CD4-positive, alpha-beta T cell treated with Interleukin-2 at 100 ng/mL for 4 hours (primary cell): ENCODE data around the gene ADGRD1.

ENCODE experiments used
- DNase-seq: peaks from one replicate; pipeline ENCODE4 v3.0.0-alpha.2; 2020; ENCODE audit warnings: low spot score

ADGRD1 gene

DNA sequence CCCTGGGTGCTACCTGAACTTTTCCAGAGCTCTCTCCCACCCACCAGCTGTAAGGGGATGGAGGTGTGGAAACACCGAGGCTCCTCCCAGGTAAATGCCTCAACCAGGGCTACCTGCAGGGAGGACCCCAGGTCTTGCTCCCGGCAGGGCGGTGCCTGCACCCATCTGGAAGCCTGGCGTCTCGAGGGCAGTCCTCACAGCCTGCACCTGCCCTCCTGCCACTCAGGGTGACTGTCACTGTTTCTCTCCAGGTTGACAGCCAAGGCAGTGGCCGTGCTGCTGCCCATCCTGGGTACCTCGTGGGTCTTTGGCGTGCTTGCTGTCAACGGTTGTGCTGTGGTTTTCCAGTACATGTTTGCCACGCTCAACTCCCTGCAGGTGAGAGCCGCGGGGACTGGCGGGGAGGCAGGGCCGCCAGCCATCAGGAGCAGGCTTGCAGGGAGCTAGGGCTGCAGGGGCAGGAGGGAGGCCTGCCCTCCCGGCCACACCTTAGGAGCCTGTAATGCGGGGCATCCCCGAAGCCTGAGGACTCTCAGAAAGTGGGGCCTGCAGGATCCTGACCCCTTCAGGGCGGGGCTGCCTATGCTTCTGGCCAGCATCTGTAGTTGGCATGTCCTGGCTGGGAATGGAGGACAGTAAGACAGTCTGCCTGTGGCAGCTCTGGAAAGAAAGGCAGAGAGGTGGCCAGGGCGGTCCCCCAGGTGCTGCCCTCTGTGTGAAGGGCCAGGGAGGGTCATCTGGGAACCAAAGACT is 182.3 kb downstream of the ADGRD1 start:
- DNase-seq: no peak

DNA sequence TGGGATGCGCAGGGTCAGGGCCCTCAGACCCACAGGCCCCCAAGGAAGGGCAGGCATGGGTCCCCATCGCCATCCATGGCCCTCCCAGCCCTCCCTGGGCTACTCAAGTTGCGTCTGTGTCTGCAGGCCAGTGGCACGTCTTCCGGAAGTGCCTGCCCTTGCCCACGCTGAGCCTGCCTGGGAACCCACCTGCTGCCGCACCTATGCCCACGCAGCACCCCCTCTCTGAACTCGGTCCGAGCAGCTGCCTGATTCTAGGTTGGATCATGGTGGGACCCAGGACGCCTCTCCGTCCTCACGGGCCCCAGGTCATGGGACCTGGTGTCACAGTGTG is 182.8 kb downstream of the ADGRD1 start:
- no peak for DNase-seq

- no peak for DNase-seq
Observed at GRCh38 chr12:131137009-131137835, 183.5 kb downstream of the ADGRD1 start.

- DNase-seq: no peak
Observed at GRCh38 chr12:131137836-131138637, 184.3 kb downstream of the ADGRD1 start.

GRCh38 chr12:131138638-131139362 is 185.1 kb downstream of the ADGRD1 start:
- no peak for DNase-seq

DNA sequence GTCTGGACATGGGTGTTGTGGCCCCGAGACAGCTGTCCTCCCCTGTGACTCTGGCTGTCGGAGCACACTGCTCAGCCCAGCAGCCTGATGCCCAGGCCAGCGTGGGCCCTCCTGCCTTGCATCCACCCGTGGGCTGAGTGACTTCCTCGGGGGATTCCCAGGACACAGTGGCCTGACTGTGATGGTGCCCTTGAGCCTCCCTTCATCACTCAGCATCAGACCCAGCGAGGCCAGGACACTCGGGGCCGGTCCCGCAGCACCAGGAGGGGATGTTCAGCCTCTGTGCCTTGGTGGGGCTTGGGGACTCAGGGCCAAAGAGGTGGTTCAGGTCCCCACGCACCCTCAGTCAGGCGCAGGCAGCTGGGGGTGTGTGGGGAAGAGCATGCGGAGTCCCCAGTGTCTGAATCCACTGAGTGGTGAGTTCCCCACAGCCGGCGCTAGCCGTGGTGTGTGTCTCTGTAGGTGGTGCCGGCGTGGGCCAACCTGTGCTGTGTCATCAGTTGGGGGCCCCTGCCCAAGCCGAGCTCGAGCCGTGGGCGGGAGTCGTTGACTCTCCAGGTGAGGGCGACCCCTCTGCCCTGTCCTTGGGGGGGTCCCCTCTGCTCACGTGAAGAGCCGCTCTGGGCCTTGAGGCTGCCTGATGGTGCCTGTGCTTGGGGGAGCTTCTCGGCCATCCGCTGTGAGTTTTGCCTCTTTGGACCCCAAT is 185.8 kb downstream of the ADGRD1 start:
- DNase-seq: no peak

GRCh38 chr12:131140069-131140435 is 186.3 kb downstream of the ADGRD1 start:
- no peak for DNase-seq

- DNase-seq: no peak
Observed at GRCh38 chr12:131140697-131141096, 187.0 kb downstream of the ADGRD1 start.

- DNase-seq: no peak
Observed at GRCh38 chr12:131141514-131141913, 187.8 kb downstream of the ADGRD1 start.

- no peak for DNase-seq
Observed at GRCh38 chr12:131142891-131143657, 189.4 kb downstream of the ADGRD1 start.

GRCh38 chr12:131146173-131146675 is 192.5 kb downstream of the ADGRD1 start:
- DNase-seq: no peak

- no peak for DNase-seq
Observed at GRCh38 chr12:131147293-131147692, 193.6 kb downstream of the ADGRD1 start.

- no peak for DNase-seq
Observed at GRCh38 chr12:131147894-131148293, 194.2 kb downstream of the ADGRD1 start.

DNA sequence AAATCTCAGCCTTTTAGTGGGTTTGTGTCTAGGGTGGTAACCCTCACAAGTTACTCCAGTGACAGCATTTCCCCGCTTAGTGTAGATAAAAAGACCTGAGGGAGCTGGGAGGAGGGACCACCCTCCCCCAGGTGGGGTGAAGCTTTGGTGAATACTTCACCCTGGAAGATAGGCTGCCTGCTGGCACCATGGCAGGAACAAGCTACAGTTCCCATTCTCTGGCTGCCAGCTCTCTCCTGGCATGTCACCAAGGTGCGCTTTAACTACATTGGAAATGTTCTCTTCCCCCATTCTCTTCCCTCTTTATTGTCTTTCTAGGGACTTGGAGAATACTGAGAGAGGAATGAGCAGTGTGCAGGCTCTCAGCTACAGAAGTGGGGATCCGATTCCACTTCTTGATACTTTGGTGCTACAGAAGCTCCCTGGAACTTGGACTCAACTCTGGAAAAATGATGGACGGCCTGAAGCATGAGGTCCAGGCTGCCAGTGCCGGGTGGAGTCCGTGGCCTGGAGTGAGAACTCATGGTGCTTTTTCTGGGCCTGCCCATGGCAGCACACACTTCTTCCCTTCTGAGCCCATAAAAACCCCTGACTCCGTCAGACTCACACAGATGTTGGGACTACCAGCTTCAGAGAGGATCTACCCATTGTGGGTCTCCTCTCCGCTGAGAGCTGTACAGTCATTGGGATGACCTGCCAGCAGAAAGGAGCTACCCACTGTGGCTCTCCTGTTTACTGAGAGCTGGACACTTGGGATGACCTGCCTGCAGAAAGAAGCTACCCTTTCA is 198.0 kb downstream of the ADGRD1 start:
- DNase-seq: no peak

DNA sequence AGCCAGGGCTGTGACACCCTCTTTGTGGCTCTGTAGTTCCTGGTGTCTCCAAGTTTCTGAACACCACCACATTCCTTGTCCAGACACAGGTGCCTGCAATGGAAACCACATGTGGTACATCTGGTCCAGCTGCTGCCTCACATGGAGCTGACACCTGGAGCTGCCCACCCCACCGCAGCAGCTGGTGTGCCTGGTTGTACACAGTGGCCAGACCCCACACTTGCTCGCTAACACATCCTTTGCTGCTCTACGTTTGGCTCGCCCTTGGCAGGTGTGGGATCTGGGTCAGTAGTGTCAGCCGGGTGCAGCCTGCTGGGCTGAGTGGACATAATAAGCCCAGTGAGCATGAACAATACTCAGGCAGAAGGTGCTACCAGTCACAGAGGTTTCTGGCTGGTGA is 198.9 kb downstream of the ADGRD1 start:
- no peak for DNase-seq

DNA sequence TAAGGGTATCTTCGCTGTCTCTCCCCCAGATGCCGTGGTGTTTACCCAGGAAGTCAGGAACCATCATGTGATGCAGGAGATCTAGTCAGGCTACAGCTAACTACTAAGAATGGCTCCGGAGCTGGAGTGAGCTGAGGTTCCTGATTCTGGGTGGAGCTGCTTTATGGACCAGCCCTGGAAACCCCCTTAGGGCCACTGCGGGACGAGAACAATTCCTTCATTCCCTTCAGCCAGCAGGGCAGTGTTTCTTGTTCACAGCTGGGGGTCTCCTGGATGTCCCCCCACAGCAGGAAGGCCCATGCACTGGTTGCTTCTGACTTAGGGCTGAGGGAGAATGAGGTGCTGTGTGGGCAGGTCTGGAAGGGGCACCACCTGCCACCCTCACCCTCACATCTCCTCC is 199.3 kb downstream of the ADGRD1 start:
- no peak for DNase-seq

DNA sequence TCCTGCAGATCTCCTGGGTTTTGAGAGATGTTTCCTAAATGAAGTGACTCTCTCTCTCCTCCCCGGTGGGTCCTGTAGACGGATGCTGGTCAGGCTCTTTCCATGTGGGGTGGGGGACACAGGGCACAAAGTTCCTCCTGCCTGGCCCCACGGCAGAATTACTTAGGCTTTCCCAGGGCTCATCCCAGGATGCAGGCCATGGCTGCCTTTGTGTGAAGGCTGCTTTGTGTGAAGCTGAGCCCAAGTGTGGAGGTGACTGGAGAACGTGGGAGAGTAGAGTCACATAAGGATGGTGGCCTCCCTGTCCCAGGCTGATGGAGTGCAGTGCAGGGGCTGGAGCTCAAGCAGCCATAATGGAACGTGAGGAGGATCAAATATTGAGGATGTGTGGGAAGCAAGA is 200.2 kb downstream of the ADGRD1 start:
- DNase-seq: no peak

DNA sequence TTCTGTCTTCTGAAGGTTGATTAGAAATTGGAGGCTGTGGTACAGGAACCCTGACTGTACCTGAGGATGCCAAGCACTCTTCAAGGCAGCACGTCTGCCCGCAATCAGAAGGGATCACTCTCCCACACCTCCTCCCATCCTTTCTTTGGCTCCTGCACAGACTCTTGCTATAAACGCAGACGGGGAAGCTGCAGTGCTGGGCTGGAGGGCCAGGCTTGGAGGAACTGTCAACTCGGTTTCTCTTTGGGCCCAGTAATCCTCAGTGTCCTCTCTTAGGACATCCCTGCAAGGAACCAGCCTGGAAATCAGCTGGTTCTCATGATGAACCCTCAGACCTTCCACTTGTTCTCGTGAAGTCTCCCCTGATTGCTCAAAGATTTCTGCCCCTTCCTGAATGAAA is 201.4 kb downstream of the ADGRD1 start:
- no peak for DNase-seq

DNA sequence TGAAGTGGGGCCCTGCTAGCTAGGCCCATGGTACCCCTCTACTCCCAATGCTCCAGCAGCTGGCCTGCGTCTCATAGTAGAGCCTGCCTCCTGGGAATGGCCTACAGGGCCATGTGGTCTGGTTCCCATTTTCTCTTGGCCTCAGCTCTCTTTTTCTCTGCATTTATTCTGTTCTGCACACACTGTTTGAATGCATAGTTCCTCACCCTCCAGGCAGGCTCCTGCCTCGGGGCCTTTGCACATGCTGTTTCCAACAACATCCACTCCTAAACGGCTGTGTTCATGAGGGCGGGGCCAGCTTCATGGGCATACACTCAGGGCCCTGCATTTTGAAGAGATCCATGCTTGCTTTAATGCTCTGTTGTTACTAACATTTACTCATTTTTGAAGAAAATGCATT is 204.0 kb downstream of the ADGRD1 start:
- DNase-seq: no peak

DNA sequence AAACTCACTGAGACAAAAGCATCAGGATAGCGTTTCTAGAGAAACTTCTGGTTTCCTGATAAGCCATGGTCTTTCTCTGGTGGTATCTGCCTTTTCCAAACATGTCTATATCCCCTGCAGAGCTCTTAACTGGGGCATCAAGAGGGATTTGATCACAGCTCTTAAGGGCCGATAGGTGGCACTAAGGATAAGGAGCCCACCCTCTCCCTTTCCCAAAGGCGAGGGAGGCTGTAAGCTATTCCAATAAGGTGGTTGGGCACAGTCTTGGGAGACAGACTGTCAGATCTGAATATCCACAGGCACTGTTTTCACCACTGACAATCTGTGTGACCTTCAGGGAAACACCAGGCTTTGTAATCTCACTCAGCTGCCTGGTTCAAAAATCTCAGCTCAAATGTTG is 206.0 kb downstream of the ADGRD1 start:
- no peak for DNase-seq
